Kasumi-1 (cell line): ENCODE results near the gene PPP1R3D.

ENCODE experiments used
- DNase-seq, 2 experiments: peaks; one replicate each; lab custom pipeline; 2025; lab: John Stamatoyannopoulos, UW

PPP1R3D gene

DNA sequence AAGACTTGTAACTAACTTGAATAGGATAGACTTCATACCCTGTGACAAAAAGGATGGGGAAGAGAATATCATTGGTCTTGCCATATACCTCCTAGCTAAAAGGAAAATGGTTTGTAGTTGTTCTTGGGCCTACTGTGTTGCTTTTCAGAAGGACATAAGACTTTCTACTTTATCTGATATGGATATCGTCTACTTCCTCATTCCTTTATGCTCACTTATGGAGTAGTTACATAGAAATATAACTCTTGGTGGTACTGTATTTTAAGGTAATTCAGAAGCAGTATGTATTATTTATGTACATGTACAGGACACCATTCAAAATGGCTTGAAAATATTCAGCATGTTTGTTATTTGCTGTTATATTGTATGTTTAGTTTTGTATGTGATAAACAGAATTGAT lies 8.1 kb upstream of the PPP1R3D start:
- peak; percentile 27 to 37 for DNase-seq

DNA sequence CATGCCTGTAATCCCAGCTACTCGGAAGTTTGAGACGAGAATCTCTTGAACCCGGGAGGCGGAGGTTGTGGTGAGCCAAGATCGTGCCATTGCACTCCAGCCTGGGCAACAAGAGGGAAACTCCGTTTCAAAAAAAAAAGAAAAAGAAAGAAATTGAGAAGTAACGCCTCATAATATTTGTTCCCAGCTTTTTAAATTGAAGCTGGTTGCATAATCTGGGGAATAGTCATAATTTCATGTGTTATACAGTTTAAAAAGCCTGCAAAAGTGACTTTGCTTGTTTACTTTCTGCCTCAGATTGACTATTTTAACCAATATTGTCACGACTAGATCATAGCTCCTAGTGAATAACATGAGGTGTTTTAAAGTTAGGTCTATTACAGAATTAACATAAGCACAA lies 7.3 kb upstream of the PPP1R3D start:
- no peak for DNase-seq

DNA sequence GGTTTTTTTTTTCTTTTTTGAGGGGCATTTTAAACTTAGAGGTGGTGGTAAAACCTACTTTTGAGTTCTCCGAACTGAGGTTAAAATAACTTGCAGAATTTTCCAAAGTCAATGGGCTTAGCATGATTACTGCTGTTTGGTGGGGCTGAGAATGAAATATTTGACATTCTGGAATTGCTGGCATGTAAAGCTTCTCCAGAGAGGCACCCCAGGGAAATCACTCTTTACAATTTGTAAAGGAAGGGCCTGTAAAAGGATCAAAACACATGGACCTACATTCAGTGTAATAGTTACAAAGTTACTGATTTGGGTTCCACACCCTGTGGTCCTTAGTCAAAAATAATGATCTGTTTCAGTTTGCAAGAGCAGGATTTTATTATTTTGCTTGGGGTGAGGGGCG lies 5.6 kb upstream of the PPP1R3D start:
- DNase-seq, result no peak

DNA sequence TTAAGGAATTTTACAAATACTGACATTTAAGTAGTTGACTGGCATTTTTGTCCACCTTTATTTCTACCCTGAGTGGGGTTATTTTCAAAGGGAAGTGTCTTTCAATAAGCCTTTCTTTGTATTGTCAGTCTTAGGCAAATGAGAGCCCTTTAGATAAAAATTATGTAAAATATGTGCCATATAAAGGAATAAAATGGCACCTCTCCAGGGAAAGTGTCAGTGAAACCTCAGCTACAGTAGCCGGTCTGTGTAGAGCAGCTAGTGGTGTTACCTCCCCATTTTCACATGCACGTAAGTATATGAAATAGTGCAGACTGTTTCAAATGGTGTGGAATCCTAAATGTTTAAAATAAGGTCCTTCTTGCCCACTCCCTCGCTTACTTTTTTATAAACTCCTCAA lies 5.1 kb upstream of the PPP1R3D start:
- no peak for DNase-seq

DNA sequence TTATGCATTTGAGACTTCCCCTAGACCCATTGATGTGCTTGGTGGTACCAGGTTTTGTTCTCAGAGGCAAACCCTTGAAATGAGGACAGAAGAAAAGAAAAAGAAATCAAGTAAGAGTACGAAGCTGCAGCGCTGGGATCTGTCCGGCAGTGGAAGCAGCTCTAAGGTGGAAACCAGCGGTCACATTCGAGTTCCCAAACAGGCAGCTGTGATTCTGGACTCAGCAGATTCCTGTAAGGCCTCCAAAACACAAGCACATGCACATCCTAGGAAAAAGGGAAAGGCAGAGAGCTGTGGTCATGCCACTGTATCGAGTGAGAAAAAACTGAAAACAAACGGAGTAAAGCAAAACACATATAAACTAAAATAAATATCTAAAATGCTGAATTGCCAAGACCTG lies 4.6 kb upstream of the PPP1R3D start:
- DNase-seq, result no peak

DNA sequence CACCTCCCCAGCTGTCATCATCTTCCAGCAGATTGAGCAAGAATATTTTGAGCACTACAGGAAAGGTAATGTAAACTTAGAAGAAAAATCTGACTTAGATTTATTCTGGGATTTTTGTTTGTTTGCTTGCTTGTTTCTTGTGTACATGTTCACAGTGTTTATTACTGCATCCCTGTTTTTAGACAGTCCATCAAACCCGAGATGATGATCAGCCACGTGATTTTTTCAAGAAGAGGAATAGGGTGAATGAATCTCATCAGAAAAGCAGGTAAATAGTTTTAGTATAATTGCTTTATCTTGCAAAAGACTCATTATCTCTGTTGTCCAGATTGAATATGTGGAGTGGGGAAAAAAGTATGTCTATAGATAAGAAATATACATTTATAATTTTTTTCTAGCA lies 2.1 kb upstream of the PPP1R3D start:
- no peak for DNase-seq

DNA sequence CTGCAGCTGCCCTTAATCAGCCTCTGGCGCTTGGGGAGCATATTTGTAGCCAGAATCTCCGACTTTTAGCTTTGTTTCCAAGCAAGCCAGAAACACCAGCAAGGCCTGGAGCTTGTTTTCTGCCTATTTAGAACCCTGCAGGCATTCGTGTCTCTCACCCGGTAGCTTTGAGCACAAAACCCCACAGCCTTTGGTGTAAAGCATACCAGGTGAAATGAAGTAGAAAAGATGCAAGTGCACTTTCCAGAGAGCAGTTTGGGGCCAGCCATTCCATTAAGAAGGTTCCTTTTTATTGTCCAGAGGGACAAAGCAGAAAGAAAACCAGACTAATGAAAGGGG lies 820 bp upstream of the PPP1R3D start:
- no peak for DNase-seq

DNA sequence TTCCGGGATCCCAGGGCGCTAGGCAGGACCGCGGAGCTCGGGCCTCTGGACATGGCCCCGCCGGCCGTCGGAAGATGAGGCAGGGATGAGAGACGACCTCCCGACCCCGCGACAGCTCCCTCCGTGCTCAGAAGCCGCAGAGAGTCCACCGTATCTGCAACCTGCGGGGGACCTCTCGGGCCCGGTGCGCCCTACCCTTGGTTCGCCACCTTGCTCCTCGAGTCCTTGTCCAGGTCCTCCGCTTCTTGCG lies 301 bp downstream of the PPP1R3D start:
- no peak for DNase-seq

DNA sequence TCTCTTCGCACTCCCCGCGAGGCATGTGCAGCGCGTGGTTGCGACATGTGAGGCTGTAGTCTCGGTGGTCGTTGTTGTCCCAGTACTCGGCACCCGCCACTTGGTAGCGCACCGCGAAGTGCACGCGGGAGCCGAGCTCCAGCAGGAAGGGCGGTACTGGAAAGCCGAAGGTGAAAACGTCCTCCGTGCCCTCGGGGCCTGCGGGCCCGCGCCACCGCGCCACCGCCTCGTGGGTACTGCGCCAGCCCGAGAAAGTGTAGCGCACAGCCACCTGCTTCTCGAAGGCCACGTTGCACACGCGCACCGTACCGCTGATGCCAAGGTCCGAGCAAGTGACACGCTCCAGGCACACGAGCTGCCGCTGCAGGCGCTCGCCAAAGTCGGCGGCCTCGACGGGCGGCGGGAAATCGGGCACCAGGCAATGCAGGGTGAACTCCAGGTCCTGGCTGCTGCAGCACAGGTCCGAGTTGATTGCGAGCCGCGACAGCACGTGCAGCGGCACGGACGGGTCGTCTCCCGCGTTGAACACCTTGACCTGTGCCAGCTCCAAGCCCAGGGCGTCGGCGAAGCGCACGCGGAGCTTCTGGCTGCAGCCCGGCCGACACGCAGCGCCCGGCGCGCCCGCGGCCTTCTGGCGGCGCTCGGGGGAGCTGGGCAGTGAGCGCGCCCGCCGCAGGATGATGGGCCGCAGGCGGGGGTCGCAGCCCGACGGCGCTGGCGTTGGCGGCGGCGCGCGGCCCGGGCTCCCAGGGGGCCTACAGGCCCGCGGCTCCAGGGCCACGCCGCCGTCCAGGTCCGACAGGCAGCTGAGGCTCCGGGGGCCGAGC lies 840 bp downstream of the PPP1R3D start:
- DNase-seq, result no peak

DNA sequence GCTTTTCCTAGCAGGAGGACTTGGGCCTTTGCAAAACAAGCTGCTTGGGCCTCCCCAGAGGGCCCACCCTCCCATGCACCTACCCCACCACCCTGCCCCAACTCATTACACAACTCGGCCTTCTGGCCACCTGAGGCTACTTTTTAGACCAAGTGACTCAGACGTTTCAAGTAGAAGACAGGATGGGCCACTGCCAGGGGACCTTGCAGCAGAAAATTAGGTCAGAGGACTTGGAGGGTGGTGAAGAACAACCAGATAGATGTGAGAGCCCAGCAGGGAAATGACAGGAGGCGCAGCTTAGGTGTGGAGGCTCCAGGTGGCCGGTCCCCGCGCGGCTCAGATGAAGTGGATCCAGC lies 1.4 kb downstream of the PPP1R3D start:
- no peak for DNase-seq

DNA sequence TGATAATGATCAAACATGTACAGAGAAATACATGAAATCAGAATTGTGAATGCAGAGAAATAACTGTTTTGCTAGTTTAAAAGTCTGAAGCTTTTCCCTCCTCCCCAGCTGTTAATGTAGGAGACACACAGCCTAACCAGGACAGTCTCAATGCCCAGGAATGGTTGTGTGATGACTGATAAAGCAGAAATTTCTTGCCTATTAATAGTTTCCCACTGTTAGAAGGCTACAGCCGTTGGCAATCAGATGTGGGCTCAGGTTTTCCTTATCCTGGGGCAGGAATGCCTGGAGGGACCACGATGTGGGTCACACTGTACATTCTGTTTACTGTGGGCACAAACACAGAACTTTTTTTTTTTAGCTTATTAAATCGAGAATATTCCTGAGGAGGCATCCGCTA lies 1.9 kb downstream of the PPP1R3D start:
- DNase-seq, result no peak

DNA sequence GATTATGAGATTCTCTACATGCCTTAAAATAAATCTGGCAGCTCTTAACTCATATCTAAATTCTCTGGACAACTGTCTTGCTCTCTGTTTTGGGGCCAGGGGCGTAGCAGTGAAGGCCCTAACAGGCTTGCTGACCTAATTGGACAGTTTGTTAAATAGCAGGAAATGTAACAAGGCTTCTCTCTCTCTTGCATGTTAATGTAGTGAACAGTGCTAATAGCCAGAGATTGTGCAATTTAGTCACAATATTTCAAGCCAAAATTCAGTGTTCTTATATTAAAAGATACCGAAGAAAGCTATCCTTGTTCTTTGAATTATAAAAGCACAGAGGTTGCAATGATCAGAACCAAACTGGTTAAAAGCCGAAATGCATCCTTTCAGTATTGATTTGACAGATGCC lies 3.0 kb downstream of the PPP1R3D start:
- no peak for DNase-seq

DNA sequence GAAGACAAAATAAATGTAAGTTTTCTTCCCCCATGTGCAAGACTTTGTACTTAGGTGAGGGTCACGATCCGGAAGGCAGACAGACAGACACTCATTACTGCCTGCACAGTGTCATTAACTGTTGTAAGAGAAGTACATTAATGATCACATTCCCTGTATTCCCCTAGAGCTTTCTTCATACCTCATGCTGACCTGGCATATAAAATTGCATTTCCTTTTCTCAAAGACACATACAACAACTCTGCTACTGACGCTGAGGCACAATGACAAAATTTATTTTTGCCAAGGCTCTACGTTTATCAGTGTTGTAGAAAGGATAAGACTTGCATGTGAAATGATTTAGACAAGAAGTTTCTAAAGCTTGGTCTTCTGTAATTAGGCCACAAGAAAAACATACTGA lies 3.7 kb downstream of the PPP1R3D start:
- no peak for DNase-seq

DNA sequence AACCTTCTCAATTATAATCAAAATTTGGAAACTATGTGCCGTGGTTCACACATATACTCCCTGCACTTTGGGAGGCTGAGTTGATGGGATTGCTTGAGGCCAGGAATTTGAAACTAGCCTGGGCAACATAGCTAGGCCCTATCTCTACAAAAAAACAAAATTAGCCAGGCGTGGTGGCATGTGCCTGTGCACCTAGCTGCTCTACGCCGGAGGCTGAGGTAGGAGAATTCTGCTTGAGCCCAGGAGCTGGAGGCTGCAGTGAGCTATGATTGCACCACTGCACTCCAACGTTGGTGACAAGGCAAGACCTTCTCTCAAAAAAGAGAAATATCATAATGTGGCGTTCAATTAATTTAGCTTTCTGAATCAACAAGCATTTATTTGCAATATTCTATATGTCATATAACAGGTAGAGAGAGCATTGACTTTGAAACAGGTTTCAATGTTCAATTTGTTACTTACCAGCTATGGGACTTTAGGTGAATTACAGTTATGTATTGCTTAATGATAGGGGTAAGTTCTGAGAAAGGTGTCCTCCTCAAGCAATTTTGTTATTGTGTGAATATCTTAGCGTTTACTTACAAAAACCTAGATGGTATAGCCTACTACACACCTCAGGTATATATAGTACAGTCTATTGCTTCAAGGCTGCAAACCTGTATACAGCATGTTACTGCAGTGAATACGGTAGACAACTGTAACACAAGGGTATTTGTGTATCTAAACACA lies 4.5 kb downstream of the PPP1R3D start:
- no peak for DNase-seq

DNA sequence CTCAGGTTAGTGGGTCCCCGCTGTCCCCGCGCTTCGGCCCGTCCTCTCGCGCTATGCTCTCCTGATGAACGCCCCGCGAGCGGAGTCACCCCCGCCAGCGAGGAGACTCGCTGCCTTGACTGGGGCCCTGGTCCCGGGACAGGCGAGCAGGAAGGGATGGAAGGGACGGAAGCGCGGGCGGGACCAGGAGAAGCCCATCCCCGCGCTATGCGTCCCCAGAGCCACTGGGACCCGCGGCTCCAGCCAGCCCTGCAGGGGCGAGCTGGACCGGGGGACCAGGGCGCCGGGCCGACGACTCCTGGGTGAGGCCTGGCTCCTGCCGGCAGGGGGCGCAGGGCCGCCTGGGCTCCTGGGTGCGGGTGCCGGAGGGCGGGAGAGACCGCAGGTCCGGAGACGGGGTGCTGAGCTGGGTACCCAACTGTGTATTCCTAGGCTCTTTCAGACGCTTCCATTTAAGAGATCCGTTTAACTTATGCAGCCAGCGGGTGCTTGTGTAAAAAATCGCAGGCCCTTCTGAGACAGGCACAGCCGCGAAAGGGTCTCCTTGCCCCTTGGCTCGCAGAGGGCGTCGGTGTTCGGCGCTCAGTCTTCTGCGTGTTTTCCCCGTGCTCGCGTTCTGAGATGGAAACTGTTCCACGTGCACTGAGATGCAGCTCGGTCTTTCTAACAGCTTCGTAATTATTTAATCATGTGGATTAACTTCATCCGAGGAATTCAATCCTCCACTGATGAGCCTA lies 6.1 kb downstream of the PPP1R3D start:
- DNase-seq, result peak; percentile 62 to 72

DNA sequence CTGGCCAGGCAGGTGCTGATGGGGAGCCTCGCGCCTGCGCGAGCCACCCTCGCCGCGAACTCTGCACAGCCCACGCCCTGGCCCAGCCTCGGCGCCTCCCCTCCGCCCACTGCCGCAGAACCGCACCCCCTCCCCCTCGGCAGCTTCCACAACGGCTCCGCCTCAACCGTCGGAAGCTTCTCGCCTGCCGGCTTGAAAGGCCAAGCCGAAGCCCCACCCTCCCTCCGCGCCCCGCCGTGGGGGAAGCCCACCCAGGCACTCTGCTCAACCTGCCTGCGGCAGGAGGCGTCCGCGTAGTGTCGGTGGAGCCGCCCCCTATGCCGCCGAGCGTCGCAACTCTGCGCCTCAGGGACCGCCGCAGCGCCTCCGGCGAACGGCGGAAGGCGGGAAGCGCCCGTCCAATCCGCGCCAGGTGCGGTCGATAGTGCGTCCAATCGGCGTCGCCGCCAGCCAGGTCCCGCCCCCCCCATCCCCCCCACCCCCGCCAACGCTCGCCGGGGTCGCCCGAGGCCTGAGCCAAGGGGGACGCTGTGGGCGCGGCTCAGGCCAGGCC lies 6.7 kb downstream of the PPP1R3D start, which contains the start of gene SYCP2:
TSS of gene SYCP2 (minus strand) at position 342 of the 553 bp plus-strand sequence. CDS start 11,224 bp downstream, outside the sequence.
- DNase-seq, result peak; percentile 43 to 45

DNA sequence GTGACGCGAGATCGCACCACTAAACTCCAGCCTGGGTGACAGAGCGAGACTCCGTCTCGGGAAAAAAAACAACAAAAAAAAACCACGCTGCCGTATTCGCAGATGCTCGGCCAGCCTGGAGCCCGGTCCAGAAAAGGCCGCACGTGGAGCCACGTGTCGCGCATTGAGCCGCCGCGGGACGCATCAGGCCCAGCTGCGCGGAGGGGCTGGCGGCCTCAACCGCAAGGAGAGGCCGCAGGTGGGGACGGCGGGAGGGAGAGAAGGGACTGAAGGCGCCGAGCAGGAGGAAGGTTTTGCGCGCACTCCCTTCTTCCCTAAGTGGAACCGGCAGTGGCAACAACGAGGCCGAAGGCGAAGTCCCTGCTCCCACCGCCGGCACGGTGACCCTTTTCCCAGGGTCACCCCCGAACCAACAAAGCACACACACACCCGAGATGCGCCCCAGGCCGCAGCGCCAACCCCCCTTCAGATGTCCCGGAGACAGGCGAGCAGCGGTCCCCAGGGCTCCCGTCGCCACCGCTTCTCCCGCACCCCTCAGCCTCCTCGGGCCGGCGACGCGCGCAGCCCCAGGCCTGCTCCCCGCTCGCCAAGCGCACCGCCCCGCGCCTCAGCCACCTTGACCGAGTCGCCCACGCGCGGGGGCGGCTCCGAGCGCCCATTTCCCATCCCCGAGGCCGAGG lies 7.3 kb downstream of the PPP1R3D start:
- no peak for DNase-seq

DNA sequence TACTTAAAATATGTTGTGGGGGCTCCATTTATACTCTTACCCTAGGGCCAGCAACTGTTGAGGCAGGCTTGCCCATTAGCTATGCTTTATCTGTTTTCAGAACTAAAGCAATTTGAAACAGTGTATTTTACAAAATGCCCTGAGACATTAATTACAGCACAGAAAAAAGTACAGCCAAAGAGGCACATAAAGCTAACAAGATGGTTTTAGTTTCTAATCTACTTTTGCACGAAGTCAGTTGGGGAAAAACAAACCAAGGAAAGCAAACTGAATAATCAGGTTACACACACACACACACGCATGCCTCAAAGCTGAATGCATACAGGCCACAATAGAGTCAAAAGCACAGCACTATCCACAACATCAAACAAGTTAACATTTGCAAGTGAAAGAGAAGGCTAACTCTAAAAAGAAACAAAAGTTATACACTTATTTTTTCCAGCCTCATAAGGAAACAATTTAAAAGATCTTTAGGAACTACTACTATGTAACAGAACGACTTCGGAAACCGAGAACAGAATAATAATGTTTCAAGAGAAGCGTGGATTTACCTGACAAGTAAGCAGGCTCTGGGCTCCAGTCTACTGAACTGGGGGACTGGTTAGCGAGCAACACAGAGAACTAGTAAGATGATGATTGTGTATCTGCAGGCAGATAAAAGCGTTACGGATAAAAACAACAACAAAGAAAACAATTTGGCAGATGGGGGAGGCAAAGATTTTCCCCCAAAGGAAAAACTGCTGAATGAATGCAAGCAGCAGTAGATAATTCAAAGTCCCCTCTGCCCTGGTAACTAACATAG lies 8.4 kb downstream of the PPP1R3D start:
- DNase-seq, result no peak

DNA sequence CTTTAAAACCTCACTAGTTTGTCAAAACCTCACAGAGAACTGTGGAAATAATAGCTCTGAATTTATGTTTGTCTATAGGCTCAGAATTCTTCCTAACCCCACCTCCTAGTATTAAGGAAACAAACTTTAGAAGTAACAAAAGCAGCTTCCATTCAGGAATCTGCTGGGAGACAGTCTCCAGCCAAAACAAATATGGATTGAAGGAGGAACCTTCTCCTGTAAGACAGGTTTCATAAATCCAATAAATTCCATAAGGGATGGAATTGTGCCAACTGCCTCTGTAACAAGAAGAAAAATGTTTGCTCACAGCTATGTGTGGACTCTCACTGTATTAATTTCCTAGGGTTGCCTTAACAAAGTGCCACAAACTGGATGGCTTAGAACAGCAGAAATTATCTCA lies 14.2 kb downstream of the PPP1R3D start:
- no peak for DNase-seq

DNA sequence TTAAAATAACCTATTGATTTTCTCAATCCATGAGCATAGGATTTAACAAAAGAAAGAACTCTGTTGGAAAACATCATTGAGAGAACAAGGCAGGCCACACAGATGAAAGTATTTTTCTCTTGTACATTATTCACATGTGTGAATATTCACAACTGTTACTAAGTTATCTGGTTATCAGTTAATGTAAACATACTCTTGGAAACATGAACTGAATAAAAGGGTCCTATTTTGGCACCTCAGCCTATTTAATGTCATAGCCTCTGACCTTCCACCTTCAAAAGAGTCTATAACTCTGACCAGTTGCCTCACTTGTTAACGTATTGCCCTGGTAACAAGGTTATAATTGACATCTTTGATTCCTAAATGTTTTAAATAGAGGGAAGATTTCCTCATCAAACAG lies 14.7 kb downstream of the PPP1R3D start:
- no peak for DNase-seq

DNA sequence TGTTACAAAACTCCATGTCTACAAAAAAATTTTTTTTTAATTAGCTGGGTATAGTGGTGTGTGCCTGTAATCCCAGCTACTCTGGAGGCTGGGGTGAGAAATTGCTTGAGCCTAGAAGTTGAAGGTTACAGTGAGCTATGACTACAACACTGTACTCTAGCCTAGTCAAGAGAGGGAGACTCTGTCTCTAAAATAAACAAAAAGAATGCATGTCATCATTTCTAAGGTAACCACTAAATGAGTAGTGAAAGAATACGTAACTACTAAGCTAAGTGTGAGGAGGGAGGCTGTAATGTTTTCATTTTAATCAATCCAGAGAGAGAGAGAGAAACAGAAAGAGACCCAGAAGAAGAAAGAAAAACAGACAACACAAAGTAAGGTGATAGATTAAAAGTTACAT lies 16.6 kb downstream of the PPP1R3D start:
- DNase-seq, result no peak

DNA sequence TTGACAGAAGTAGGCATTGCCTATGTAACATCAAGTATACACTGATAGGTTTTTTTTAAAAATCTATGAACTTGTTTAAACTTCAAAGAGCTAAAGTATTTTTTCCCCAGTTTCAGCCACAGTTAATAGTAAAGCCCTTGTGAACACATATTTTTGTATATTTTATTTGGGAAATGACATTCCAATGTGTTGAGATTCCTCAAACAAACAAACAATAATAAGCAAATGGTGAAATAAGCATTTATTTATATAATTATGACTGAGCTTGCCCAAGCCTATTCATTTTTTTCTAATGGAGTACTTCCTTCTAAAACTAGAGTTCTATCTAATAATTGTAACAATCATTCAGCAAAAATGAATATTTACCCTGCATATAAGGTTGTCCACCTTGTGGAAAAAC lies 19.2 kb downstream of the PPP1R3D start:
- no peak for DNase-seq
